ENCODE results near the gene NUP62CL.

The NUP62CL gene

GRCh38 chrX:107205770-107206696 lies at the start of gene NUP62CL, which contains the start of gene DNAAF6:
Gene NUP62CL, minus strand, starts transcription at chrX:107206433. Its CDS starts 31,287 bp downstream, at chrX:107175146.
Gene DNAAF6, plus strand, starts transcription at chrX:107206611. Its CDS starts 6,265 bp downstream, at chrX:107212876.
- Histone ChIP-seq H2AFZ (ENCODE audit: low read length) (no peak within 1 kb of the TSS), H3K27ac (ENCODE audit: low read depth, low read length, poor library complexity, severe bottlenecking) (no peak within 1 kb of the TSS)

GRCh38 chrX:107228486-107228819 lies 22.2 kb upstream of the NUP62CL start:
- Histone ChIP-seq H4K20me1 (ENCODE audit: insufficient read depth, low read length) (no peaks in the 10 kb centered on the region), H3K79me2 (ENCODE audit: insufficient read depth, low read length) (no peaks in the 10 kb centered on the region), H3K9me2 (ENCODE audit: low read depth, low read length) (no peaks in the 10 kb centered on the region), H3K4me3 (ENCODE audit: low read depth, low read length, poor library complexity, severe bottlenecking) (no peak overlapping the region), H3K4me2 (ENCODE audit: low read length) (no peak overlapping the region), H3K36me3 (ENCODE audit: insufficient read depth, low read length) (no peaks in the 10 kb centered on the region), H3K27me3 (ENCODE audit: insufficient read depth, low read length) (no peaks in the 10 kb centered on the region), H2AFZ (ENCODE audit: low read length) (no peak overlapping the region), H3K9ac (ENCODE audit: low read length) (no peak overlapping the region), H3F3A (ENCODE audit: insufficient read depth, low read length) (no peaks in the 10 kb centered on the region), H3K4me1 (ENCODE audit: insufficient read depth, low read length, severe bottlenecking) (no peaks in the 10 kb centered on the region), H3K9me3 (ENCODE audit: low read length) (no peaks in the 10 kb centered on the region), H3K27ac (ENCODE audit: low read depth, low read length, poor library complexity, severe bottlenecking) (no peak overlapping the region)
- TF ChIP-seq EZH2 (IDR thresholded peaks at IDR 0.05; ENCODE audit: borderline replicate concordance, low read length) (no peak), CTCF (IDR thresholded peaks at IDR 0.05; ENCODE audit: low read length) (no peak)

More at GRCh38 chrX:107205770-107206696, at the start of gene NUP62CL, which contains the start of gene DNAAF6:
- H4K20me1 ChIP-seq (ENCODE audit: insufficient read depth, low read length): no peaks in the 10 kb centered on the region
- H3K36me3 ChIP-seq (ENCODE audit: insufficient read depth, low read length): no peaks in the 10 kb centered on the region
- TF ChIP-seq EZH2 (IDR thresholded peaks at IDR 0.05; ENCODE audit: borderline replicate concordance, low read length) (no peak), CTCF (IDR thresholded peaks at IDR 0.05; ENCODE audit: low read length) (no peak)
- H3K4me1 ChIP-seq (ENCODE audit: insufficient read depth, low read length, severe bottlenecking): no peaks in the 10 kb centered on the region
- no peaks in the 10 kb centered on the region for H3K9me3 ChIP-seq (ENCODE audit: low read length)
- H3K4me3 ChIP-seq (ENCODE audit: low read depth, low read length, poor library complexity, severe bottlenecking): no peak within 1 kb of the TSS
- no peaks in the 10 kb centered on the region for H3K9me2 ChIP-seq (ENCODE audit: low read depth, low read length)
- H3K9ac ChIP-seq (ENCODE audit: low read length): no peak within 1 kb of the TSS
- no peak within 1 kb of the TSS for H3K4me2 ChIP-seq (ENCODE audit: low read length)
- no peaks in the 10 kb centered on the region for H3F3A ChIP-seq (ENCODE audit: insufficient read depth, low read length)
- H3K27me3 ChIP-seq (ENCODE audit: insufficient read depth, low read length): no peaks in the 10 kb centered on the region
- H3K79me2 ChIP-seq (ENCODE audit: insufficient read depth, low read length): no peaks in the 10 kb centered on the region

- no peaks in the 10 kb centered on the region for H3K79me2 ChIP-seq (ENCODE audit: insufficient read depth, low read length)
Measured at GRCh38 chrX:107227780-107228485, 21.7 kb upstream of the NUP62CL start.

More at GRCh38 chrX:107227780-107228485, 21.7 kb upstream of the NUP62CL start:
- Histone ChIP-seq H3K4me2 (ENCODE audit: low read length) (no peak overlapping the region), H3K36me3 (ENCODE audit: insufficient read depth, low read length) (no peaks in the 10 kb centered on the region), H2AFZ (ENCODE audit: low read length) (no peak overlapping the region), H3K4me3 (ENCODE audit: low read depth, low read length, poor library complexity, severe bottlenecking) (no peak overlapping the region), H3K9ac (ENCODE audit: low read length) (no peak overlapping the region), H3K27me3 (ENCODE audit: insufficient read depth, low read length) (no peaks in the 10 kb centered on the region), H3K9me3 (ENCODE audit: low read length) (no peaks in the 10 kb centered on the region), H3K27ac (ENCODE audit: low read depth, low read length, poor library complexity, severe bottlenecking) (no peak overlapping the region), H4K20me1 (ENCODE audit: insufficient read depth, low read length) (no peaks in the 10 kb centered on the region), H3K4me1 (ENCODE audit: insufficient read depth, low read length, severe bottlenecking) (no peaks in the 10 kb centered on the region), H3F3A (ENCODE audit: insufficient read depth, low read length) (no peaks in the 10 kb centered on the region), H3K9me2 (ENCODE audit: low read depth, low read length) (no peaks in the 10 kb centered on the region)
- TF ChIP-seq CTCF (IDR thresholded peaks at IDR 0.05; ENCODE audit: low read length) (no peak), EZH2 (IDR thresholded peaks at IDR 0.05; ENCODE audit: borderline replicate concordance, low read length) (no peak)
